HCT116 (cell line): ENCODE data around the gene HBM.

Source experiments
- EZH2 ChIP-seq: fragments of 200-600 bp; sonication (generic); IDR thresholded peaks from 2 replicates; pipeline ENCODE4 v1.6.1; 2017; ENCODE audit warnings: antibody characterized with exemption, mixed run types
- JUND ChIP-seq: IDR thresholded peaks from 2 replicates; pipeline ENCODE4 v1.6.1; 2012
- POLR2A ChIP-seq: IDR thresholded peaks from 2 replicates; pipeline ENCODE4 v1.7.0; 2011; ENCODE audit warnings: borderline replicate concordance; ENCODE audit not compliant: insufficient read depth, insufficient read length; ENCODE audit errors: extremely low read depth
- POLR2AphosphoS5 ChIP-seq: IDR thresholded peaks from 2 replicates; pipeline ENCODE4 v1.6.1; 2011; ENCODE audit warnings: mild to moderate bottlenecking, low read depth, low read length, moderate library complexity
- REST ChIP-seq: IDR thresholded peaks from 2 replicates; pipeline ENCODE4 v1.6.1; 2012; ENCODE audit warnings: low read depth
- YY1 ChIP-seq: IDR thresholded peaks from 2 replicates; pipeline ENCODE4 v1.6.1; 2011; ENCODE audit warnings: low read length, low read depth, moderate library complexity, mild to moderate bottlenecking; ENCODE audit not compliant: insufficient replicate concordance; ENCODE audit errors: extremely low read depth
- ZBTB33 ChIP-seq: IDR thresholded peaks from 2 replicates; pipeline ENCODE4 v1.6.1; 2011; ENCODE audit warnings: mild to moderate bottlenecking, low read length, moderate library complexity; ENCODE audit not compliant: insufficient replicate concordance; ENCODE audit errors: extremely low read depth
- ZNF274 ChIP-seq: fragments of 200-500 bp; sonication (Bioruptor generic); IDR thresholded peaks from 2 replicates; pipeline ENCODE4 v1.6.1; 2014; ENCODE audit warnings: mild to moderate bottlenecking, low read depth, low read length, inconsistent platforms
- TF ChIP-seq, protein P1 (sequence below), 3 experiments: fragments of 200-600 bp in 1 of 3; sonication (generic) in 1 of 3; IDR thresholded peaks in 2 of 3; conservative IDR thresholded peaks in 1 of 3; 2 replicates each; pipeline ENCODE4 v1.5.1; 2012 to 2017; ENCODE audit warnings: low read depth in 2 of 3, low read length in 2 of 3, antibody characterized with exemption in 1 of 3, borderline replicate concordance in 1 of 3, control low read depth in 1 of 3, mild to moderate bottlenecking in 1 of 3, mixed read lengths in 1 of 3, mixed run types in 1 of 3, moderate library complexity in 1 of 3; ENCODE audit not compliant: insufficient read depth in 1 of 3
- TF ChIP-seq, protein P2 (sequence below): IDR thresholded peaks from 2 replicates; pipeline ENCODE4 v1.6.1; 2012

DNA sequence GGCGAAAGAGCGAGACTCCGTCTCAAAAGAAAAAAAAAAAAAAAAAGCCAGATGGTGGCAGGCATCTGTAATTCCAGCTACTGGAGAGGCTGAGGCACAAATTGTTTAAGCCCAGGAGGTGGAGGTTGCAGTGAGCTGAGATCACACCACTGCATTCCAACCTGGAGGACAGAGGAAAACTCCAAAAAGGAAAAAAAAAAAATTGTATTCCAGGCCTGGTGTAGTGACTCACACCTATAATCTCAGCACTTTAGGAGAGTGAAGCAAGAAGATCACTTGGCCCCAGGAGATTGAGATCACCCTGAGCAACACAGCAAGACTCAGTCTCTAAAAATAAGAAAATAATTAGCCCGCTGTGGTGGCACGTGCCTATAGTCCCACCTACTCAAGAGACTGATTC lies 34.6 kb downstream of the HBM start:
- TF ChIP-seq, protein P1, sequence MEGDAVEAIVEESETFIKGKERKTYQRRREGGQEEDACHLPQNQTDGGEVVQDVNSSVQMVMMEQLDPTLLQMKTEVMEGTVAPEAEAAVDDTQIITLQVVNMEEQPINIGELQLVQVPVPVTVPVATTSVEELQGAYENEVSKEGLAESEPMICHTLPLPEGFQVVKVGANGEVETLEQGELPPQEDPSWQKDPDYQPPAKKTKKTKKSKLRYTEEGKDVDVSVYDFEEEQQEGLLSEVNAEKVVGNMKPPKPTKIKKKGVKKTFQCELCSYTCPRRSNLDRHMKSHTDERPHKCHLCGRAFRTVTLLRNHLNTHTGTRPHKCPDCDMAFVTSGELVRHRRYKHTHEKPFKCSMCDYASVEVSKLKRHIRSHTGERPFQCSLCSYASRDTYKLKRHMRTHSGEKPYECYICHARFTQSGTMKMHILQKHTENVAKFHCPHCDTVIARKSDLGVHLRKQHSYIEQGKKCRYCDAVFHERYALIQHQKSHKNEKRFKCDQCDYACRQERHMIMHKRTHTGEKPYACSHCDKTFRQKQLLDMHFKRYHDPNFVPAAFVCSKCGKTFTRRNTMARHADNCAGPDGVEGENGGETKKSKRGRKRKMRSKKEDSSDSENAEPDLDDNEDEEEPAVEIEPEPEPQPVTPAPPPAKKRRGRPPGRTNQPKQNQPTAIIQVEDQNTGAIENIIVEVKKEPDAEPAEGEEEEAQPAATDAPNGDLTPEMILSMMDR (IDR thresholded peaks at IDR 0.05 in 2 of 3, conservative IDR thresholded peaks at IDR 0.05 in 1 of 3; ENCODE audit: borderline replicate concordance in 1 of 3, insufficient read depth in 1 of 3, low read depth in 2 of 3, low read length in 2 of 3), result no peak
- no peak for TF ChIP-seq REST
- no peak for TF ChIP-seq ZNF274
- no peak for TF ChIP-seq POLR2AphosphoS5
- no peak for TF ChIP-seq POLR2A
- TF ChIP-seq JUND, result no peak
- TF ChIP-seq, protein P2, sequence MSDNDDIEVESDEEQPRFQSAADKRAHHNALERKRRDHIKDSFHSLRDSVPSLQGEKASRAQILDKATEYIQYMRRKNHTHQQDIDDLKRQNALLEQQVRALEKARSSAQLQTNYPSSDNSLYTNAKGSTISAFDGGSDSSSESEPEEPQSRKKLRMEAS, result no peak
- TF ChIP-seq EZH2, result no peak
- no peak for TF ChIP-seq ZBTB33
- TF ChIP-seq YY1, result no peak
